Chondrocyte (in vitro differentiated cells): ENCODE data around the gene CTSH. TPM values are rescaled to one million over a fixed set of nuclear protein-coding genes. Genes with fewer than 3 reads are reported as not detected.
A peak's percentile ranks its signal among the peaks of the same experiment; 100 is the strongest.

Source experiments
- DNase-seq: peaks from one replicate; pipeline ENCODE4 v3.0.0; 2021; ENCODE audit warnings: mixed read lengths, low spot score
- H3K27ac Mint-ChIP-seq: one replicate; pipeline ENCODE4 v1.8.0; 2021; ENCODE audit warnings: mild to moderate bottlenecking, moderate library complexity, mixed read lengths; ENCODE audit not compliant: unreplicated experiment
- H3K27me3 Mint-ChIP-seq: 2 replicates; pipeline ENCODE4 v1.8.0; 2021; ENCODE audit warnings: low read depth, mixed read lengths
- H3K36me3 Mint-ChIP-seq: 2 replicates; pipeline ENCODE4 v1.8.0; 2021; ENCODE audit warnings: low read depth, mixed read lengths
- H3K4me1 Mint-ChIP-seq: 2 replicates; pipeline ENCODE4 v1.8.0; 2021; ENCODE audit warnings: low read depth, mild to moderate bottlenecking, mixed read lengths
- H3K4me3 Mint-ChIP-seq: one replicate; pipeline ENCODE4 v1.8.0; 2021; ENCODE audit warnings: mild to moderate bottlenecking, moderate library complexity, mixed read lengths; ENCODE audit not compliant: unreplicated experiment
- H3K9me3 Mint-ChIP-seq: 2 replicates; pipeline ENCODE4 v1.8.0; 2021; ENCODE audit warnings: low read depth, mixed read lengths
- total RNA-seq: library from RNA; stranded (reverse); gene quantifications from 3 replicates; pipeline ENCODE4 v1.2.1, GENCODE V29; 2021
- TF ChIP-seq, protein P1 (sequence below): fragments of 200-600 bp; sonication (generic); IDR thresholded peaks from 2 replicates; pipeline ENCODE4 v1.5.0; 2021; ENCODE audit warnings: antibody characterized with exemption, mild to moderate bottlenecking, moderate library complexity

Gene CTSH
- total RNA-seq, 1 donor from 2014 or later, result 22.5 TPM

DNA sequence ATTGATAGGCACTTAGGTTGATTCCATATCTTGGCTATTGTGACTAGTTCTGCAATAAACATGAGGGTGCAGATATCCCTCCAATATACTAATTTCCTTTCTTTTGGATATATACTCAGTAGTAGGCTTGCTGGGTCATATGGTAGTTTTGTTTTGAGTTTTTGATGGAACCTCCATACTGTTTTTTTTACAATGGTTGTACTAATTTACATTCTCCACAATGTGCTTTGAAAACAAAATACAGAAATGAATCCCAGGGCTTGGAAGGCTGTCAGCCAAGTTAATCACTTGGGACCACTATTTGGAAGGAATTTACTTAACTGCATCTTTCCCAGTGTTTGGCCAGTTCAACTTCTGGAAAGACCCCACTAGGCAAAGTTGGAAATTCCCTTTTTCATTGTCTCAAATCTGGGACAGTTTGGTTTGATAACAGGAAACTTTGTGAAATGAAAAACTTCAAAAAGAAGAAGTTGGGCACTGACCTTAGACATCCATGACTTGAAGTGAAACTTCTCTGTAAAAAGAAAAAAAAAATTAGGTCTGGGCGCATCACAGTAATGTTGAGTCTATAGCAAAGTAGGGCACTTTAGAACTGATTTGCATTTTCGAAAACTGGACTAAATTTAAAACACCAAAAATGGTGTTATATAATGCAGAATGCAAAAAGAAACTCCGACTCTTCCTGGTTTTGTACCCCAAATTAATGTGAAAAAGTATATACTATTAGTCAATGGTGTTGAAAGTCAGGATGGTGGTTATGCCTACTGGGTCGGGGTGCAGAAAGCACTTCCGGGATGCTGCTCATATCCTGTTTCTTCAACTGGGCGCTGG lies 6.0 kb downstream of the CTSH start:
- Mint-ChIP-seq H3K4me1 (peaks cover 11% of the 10 kb centered on the region), H3K27me3 (peaks cover 2% of the 10 kb centered on the region), H3K27ac (no peak overlapping the region), H3K36me3 (peaks cover 4% of the 10 kb centered on the region), H3K9me3 (no peaks in the 10 kb centered on the region), H3K4me3 (no peak overlapping the region)
- DNase-seq, result no peak
- TF ChIP-seq, protein P1, sequence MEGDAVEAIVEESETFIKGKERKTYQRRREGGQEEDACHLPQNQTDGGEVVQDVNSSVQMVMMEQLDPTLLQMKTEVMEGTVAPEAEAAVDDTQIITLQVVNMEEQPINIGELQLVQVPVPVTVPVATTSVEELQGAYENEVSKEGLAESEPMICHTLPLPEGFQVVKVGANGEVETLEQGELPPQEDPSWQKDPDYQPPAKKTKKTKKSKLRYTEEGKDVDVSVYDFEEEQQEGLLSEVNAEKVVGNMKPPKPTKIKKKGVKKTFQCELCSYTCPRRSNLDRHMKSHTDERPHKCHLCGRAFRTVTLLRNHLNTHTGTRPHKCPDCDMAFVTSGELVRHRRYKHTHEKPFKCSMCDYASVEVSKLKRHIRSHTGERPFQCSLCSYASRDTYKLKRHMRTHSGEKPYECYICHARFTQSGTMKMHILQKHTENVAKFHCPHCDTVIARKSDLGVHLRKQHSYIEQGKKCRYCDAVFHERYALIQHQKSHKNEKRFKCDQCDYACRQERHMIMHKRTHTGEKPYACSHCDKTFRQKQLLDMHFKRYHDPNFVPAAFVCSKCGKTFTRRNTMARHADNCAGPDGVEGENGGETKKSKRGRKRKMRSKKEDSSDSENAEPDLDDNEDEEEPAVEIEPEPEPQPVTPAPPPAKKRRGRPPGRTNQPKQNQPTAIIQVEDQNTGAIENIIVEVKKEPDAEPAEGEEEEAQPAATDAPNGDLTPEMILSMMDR, result no peak

DNA sequence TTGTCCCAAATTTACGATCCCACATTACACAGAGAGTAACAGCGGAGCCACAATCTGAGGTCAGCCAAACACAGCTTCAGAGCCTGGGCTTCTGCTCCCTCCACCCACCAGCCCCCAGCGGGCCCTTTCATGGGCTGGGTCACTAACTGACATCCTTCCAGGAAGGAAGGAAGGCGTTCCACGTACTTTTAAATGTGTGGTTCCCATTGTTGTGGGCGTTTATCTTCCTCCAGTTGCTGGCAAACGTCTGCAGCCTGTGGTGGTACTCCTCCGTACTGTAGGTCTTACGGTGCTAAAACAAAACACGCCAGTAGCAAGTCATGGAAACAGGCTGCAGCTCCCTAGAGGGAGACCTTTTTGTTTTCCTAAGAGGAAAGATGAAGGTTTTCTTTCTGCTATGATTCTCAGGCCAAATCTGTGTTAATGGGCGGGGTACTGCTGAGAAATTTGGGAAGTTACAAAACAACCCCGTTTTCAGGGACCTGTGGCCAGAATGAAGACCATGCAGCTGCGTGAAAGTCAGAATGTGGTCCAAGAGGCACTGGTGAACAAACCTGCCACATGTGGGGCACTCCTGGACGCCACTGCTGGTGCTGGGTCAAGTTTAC lies 7.6 kb downstream of the CTSH start:
- peaks cover 2% of the 10 kb centered on the region for H3K27me3 Mint-ChIP-seq
- no peak overlapping the region for H3K27ac Mint-ChIP-seq
- H3K9me3 Mint-ChIP-seq, result no peaks in the 10 kb centered on the region
- H3K4me1 Mint-ChIP-seq, result peaks cover 13% of the 10 kb centered on the region
- TF ChIP-seq, protein P1, result no peak
- H3K36me3 Mint-ChIP-seq, result peaks cover 4% of the 10 kb centered on the region
- DNase-seq, result peak; percentile 20
- no peak overlapping the region for H3K4me3 Mint-ChIP-seq

DNA sequence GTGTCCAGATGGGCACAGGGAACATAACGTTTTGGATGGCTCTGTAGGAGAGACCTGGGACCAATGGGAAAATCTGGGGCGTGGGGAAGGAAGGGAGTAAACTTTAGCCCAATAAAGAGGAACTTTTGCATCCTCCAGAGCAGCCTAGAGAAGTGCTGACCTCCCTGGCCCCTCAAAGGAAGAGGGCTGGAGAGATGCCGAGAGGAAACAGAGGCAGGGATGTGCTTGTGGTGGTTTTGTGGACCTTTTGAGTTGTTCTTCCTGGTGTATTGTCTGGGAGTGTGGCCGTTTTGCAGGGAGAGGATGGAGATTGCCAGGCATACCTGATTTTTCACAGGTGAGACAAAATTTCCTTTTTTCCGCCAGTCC lies 10.2 kb downstream of the CTSH start:
- TF ChIP-seq, protein P1, result no peak
- Mint-ChIP-seq H3K9me3 (no peaks in the 10 kb centered on the region), H3K27ac (no peak overlapping the region), H3K36me3 (peaks cover 4% of the 10 kb centered on the region), H3K4me3 (no peak overlapping the region), H3K4me1 (peaks cover 13% of the 10 kb centered on the region), H3K27me3 (peaks cover 2% of the 10 kb centered on the region)
- no peak for DNase-seq

DNA sequence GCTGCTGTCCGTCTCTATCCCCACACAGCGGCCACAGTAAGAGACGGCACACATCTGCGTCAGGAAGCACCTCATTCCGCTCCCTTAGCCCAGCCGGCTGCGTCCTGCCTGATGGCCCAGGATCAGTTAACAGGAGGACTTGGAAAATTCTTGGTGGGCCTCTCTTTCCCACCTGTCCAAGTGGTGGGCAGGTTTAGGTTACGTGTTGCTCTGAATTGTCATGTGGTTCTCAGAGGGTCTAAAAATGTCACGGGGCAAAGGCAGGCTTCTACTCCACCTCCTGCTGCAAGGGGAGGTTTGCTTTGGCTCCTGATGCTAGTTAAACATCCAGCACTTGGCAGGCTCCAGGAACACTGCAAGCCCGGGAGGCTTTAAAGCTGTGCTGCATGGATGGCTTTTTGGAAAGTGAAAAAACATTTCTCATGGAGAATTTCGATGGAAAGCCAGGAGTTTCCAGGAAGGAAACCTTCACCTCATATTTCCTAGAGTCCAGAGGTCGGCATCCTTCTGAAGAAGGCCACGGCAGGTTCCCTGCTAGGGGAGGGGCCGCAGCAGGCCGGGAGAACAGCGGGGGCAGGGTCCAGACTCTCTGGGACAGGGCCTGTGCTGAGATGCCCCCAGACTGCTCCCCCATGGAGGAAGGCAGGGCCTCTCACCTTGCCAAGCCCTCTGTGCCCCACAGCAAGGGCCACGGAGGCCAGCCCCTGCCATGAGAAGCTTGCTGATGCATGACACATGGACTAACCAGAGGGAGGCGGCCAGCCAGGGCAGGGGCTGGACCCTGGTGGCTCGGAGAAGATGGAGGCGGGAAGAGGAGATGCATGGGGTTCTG lies 10.8 kb downstream of the CTSH start:
- peaks cover 4% of the 10 kb centered on the region for H3K36me3 Mint-ChIP-seq
- H3K27me3 Mint-ChIP-seq, result no peaks in the 10 kb centered on the region
- H3K27ac Mint-ChIP-seq, result peak overlapping the region; percentile 29
- H3K4me1 Mint-ChIP-seq, result peaks cover 13% of the 10 kb centered on the region
- H3K9me3 Mint-ChIP-seq, result no peaks in the 10 kb centered on the region
- H3K4me3 Mint-ChIP-seq, result no peak overlapping the region
- DNase-seq, result peak; percentile 89
- TF ChIP-seq, protein P1, result no peak

DNA sequence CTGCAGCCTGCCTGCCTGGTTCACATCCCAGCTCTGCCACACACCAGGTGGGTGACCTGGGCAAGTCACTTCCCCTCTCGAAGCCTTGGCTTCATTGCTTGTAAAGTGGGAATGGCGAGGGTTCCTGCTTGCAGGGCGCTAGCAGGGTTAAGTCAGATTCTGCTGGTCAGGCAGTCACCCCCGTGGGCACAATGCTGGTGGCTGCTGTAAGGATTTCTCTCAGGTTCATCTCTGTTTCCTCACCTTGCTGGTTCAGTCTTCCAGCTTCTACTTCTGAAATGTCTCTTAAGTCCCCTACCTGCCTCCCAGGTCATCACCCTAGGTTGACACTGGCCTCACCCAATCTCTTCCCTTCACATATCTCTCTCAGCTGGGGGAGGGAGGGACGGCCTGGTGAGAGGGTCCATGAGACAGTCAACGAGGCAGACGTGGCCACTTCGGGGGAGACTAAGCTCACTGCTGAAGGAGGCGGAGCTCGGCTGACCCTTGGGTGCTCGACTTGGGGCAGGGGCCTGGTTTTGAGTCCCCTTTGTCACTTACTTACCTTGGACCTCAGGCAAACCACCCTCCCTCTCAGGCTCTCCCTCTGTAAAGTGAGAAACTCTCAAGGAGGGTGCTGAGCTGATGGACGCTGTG lies 11.5 kb downstream of the CTSH start:
- Mint-ChIP-seq H3K36me3 (peaks cover 3% of the 10 kb centered on the region), H3K27me3 (no peaks in the 10 kb centered on the region), H3K4me3 (no peak overlapping the region), H3K4me1 (peaks cover 13% of the 10 kb centered on the region), H3K27ac (no peak overlapping the region), H3K9me3 (no peaks in the 10 kb centered on the region)
- DNase-seq, result peak; percentile 46
- TF ChIP-seq, protein P1, result no peak
